Measurements from ENCODE around the gene MTX1. TPM values are rescaled to one million over a fixed set of nuclear protein-coding genes. Genes with fewer than 3 reads are reported as not detected.

The MTX1 gene
- total and polyA plus RNA-seq, 2 of the 4 experiments (the other 2 are of a cell fraction) = 67.2 to 73.7 TPM

GRCh38 chr1:155169541-155169940 lies 39.0 kb upstream of the MTX1 start:
- no TSS peak for BruUV-seq (replicated peaks)
- H2AK9ac ChIP-seq (replicated peaks; ENCODE audit: low read depth, low read length, poor library complexity) = no peak overlapping the region
- no peak overlapping the region for H2BK15ac ChIP-seq (ENCODE audit: low read depth, low read length)
- H2BK120ac ChIP-seq (ENCODE audit: low read depth, low read length) = no peak overlapping the region
- no peak overlapping the region for H3K23ac ChIP-seq (ENCODE audit: low read depth, low read length)
- no peak overlapping the region for H3K4me3 ChIP-seq (ENCODE audit: insufficient read depth, low read depth, low read length)
- H3K9ac ChIP-seq (ENCODE audit: low read depth, low read length) = no peak overlapping the region
- peaks cover 16% of the 10 kb centered on the region for H3K36me3 ChIP-seq (ENCODE audit: control insufficient read depth, insufficient read depth, low read length)
- ATAC-seq (ENCODE audit: low read depth) = no peak
- no peaks in the 10 kb centered on the region for H3K9me3 ChIP-seq (ENCODE audit: control insufficient read depth, insufficient read depth, low read length)
- POLR2A ChIA-PET (ENCODE audit: unreplicated experiment) = interaction anchor here (1.5 kb wide), 1 partner anchor 78 kb away, joined by 5 read pairs; no protein-coding TSS in a partner anchor
- CTCF ChIA-PET = no interaction called here
- in situ Hi-C loops (cut with MboI; ENCODE audit: low sequenced_read_pairs) = loop anchor here (5.0 kb wide), 1 partner anchor 77 kb away; no protein-coding TSS in a partner anchor
- no peak for DNase-seq
- no peak overlapping the region for H3K27ac ChIP-seq (ENCODE audit: insufficient read depth, low read length)
- H4K20me1 ChIP-seq (ENCODE audit: insufficient read depth, low read length) = no peaks in the 10 kb centered on the region
- H4K91ac ChIP-seq (ENCODE audit: insufficient read depth, low read depth, low read length) = no peak overlapping the region
- peaks cover 0 to 30% of the 10 kb centered on the region in 2 experiments for H3K79me1 ChIP-seq (ENCODE audit: low read depth in 1 of 2, low read length in 2 of 2)
- H3K4ac ChIP-seq (ENCODE audit: low read depth, low read length) = no peak overlapping the region
- peaks cover 6% of the 10 kb centered on the region; the same call in 1 of the 2 replicates for H3K27me3 ChIP-seq (ENCODE audit: control insufficient read depth, insufficient read depth, low read length)
- H3K4me2 ChIP-seq (ENCODE audit: low read depth, low read length) = no peak overlapping the region
- H3K4me1 ChIP-seq (ENCODE audit: control insufficient read depth, insufficient read depth, low read length) = peaks cover 4% of the 10 kb centered on the region
- no peak overlapping the region for H4K8ac ChIP-seq (ENCODE audit: low read depth in 2 of 2, low read length in 2 of 2)
- no peak overlapping the region for H2AK5ac ChIP-seq (ENCODE audit: low read depth, low read length)
- H3K14ac ChIP-seq (replicated peaks; ENCODE audit: low read depth, low read length) = no peak overlapping the region
- H2AFZ ChIP-seq (replicated peaks; ENCODE audit: low read length, poor library complexity) = no peak overlapping the region
- dilution Hi-C loops (cut with HindIII; ENCODE audit: low sequenced_read_pairs, unreplicated experiment) = no loop called here
- intact Hi-C loops (cut with micrococcal nuclease) = no loop called here
- H4K5ac ChIP-seq (ENCODE audit: low read depth, low read length) = no peak overlapping the region
- no peak overlapping the region for H3K56ac ChIP-seq (ENCODE audit: extremely low read depth, insufficient read depth, low read length)
- H3K18ac ChIP-seq (ENCODE audit: low read depth, low read length) = no peak overlapping the region
- H2BK5ac ChIP-seq (ENCODE audit: low read depth, low read length, poor library complexity, severe bottlenecking) = no peak overlapping the region
- WGBS, 2 experiments (ENCODE audit: extremely low coverage in 2 of 2, insufficient read length in 1 of 2) = no CpG with 5 or more reads among the region's 5 CpGs
- no peaks in the 10 kb centered on the region; the same call in none of the 2 replicates for H3K9me1 ChIP-seq (ENCODE audit: insufficient read depth, low read length)
- TF ChIP-seq BHLHE40 (IDR thresholded peaks at IDR 0.05; ENCODE audit: low read depth, low read length) (no peak), RCOR1 (IDR thresholded peaks at IDR 0.05; ENCODE audit: insufficient replicate concordance, low read length) (no peak), CTCF (conservative IDR thresholded peaks at IDR 0.05; ENCODE audit: low read depth, low read length) (no peak), CHD1 (IDR thresholded peaks at IDR 0.05; ENCODE audit: low read depth, low read length) (no peak), RAD21 (IDR thresholded peaks at IDR 0.05; ENCODE audit: low read length) (no peak), CEBPB (IDR thresholded peaks at IDR 0.05; ENCODE audit: low read depth, low read length) (no peak), USF2 (IDR thresholded peaks at IDR 0.05; ENCODE audit: low read depth, low read length) (no peak), RFX5 (IDR thresholded peaks at IDR 0.05; ENCODE audit: low read depth, low read length) (no peak), NFE2L2 (IDR thresholded peaks at IDR 0.05; ENCODE audit: low read depth, low read length) (no peak), FOS (IDR thresholded peaks at IDR 0.05; ENCODE audit: low read depth, low read length) (no peak), POLR2A (IDR thresholded peaks at IDR 0.05; ENCODE audit: low read depth, low read length) (no peak), ELK1 (IDR thresholded peaks at IDR 0.05; ENCODE audit: borderline replicate concordance, low read depth, low read length) (no peak), SMC3 (IDR thresholded peaks at IDR 0.05; ENCODE audit: low read depth, low read length) (no peak), MAFK (IDR thresholded peaks at IDR 0.05; ENCODE audit: low read depth, low read length) (no peak), MXI1 (IDR thresholded peaks at IDR 0.05; ENCODE audit: borderline replicate concordance, low read depth, low read length) (no peak)
- no peak overlapping the region for H2BK20ac ChIP-seq (ENCODE audit: low read depth, low read length)
